Spleen (tissue), 11 donors: ENCODE data around the gene TMEM131. TPM values are rescaled to one million over a fixed set of nuclear protein-coding genes. Genes with fewer than 3 reads are reported as not detected.

ENCODE experiments used
- DNase-seq: peaks from one replicate; pipeline ENCODE4 v3.0.0-alpha.2; 2020
- H3K27ac ChIP-seq, 8 donors: fragments of 200-600 bp; sonication (generic) in 7 of 8; 1 replicate in 4 of 8; 2 replicates in 4 of 8; pipeline versions ENCODE4 v1.5.0 to v1.8.0; 2016 to 2021; ENCODE audit warnings: inconsistent platforms in 4 of 8, mild to moderate bottlenecking in 4 of 8, moderate library complexity in 1 of 8
- H3K27me3 ChIP-seq, 7 donors: fragments of 200-600 bp; sonication (generic) in 6 of 7; replicated peaks in 1 of 7; 1 replicate in 4 of 7; 2 replicates in 3 of 7; pipeline versions ENCODE4 v1.5.0 to v1.8.0; 2016 to 2021; ENCODE audit warnings: inconsistent platforms in 3 of 7, mild to moderate bottlenecking in 1 of 7
- H3K36me3 ChIP-seq, 6 donors: fragments of 200-600 bp; sonication (generic) in 5 of 6; 1 replicate in 4 of 6; 2 replicates in 2 of 6; pipeline versions ENCODE4 v1.5.0 to v1.8.0; 2016 to 2021; ENCODE audit warnings: inconsistent platforms in 2 of 6
- H3K4me1 ChIP-seq, 6 donors: fragments of 200-600 bp; sonication (generic) in 5 of 6; 1 replicate in 3 of 6; 2 replicates in 3 of 6; pipeline versions ENCODE4 v1.5.0 to v1.8.0; 2016 to 2021; ENCODE audit warnings: inconsistent platforms in 3 of 6
- H3K4me3 ChIP-seq, 8 donors: fragments of 200-600 bp; sonication (generic) in 7 of 8; 1 replicate in 4 of 8; 2 replicates in 4 of 8; pipeline versions ENCODE4 v1.5.0 to v1.8.0; 2016 to 2021; ENCODE audit warnings: inconsistent platforms in 4 of 8, mild to moderate bottlenecking in 4 of 8, moderate library complexity in 2 of 8
- H3K9me3 ChIP-seq, 8 donors: fragments of 200-600 bp; sonication (generic) in 7 of 8; 1 replicate in 4 of 8; 2 replicates in 4 of 8; pipeline versions ENCODE4 v1.5.0 to v1.8.0; 2016 to 2021; ENCODE audit warnings: inconsistent platforms in 4 of 8
- POLR2A ChIP-seq, 3 donors: fragments of 450-650 bp; IDR thresholded peaks; one replicate each; pipeline ENCODE4 v1.5.1; 2017; ENCODE audit warnings: antibody characterized with exemption in 3 of 3, mild to moderate bottlenecking in 1 of 3
- POLR2AphosphoS5 ChIP-seq, 3 donors: sonication (generic); formaldehyde crosslinking; IDR thresholded peaks; one replicate each; pipeline ENCODE4 v1.5.1; 2017; ENCODE audit warnings: antibody characterized with exemption in 3 of 3
- WGBS, 5 donors: extraction: QIAGEN DNeasy Blood & Tissue Kit in 3 of 5; methylation state at CpG; one replicate each; pipeline versions ENCODE4 v1.1.5 to v1.1.7; 2013 to 2018; 5-methylcytosine and 5-hydroxymethylcytosine counted together
- intact Hi-C: fragments of 100-400 bp; cut with DNase I; formaldehyde crosslinking; loops from one replicate; pipeline ENCODE4 v1.15.0; 2023; ENCODE audit warnings: low total_unique reads
- polyA plus RNA-seq, 3 donors: library from polyadenylated mRNA; stranded (reverse); fragments of 200-250 nt; gene quantifications; one replicate each; pipeline ENCODE4 v1.2.1, GENCODE V29; 2013
- total RNA-seq, 7 donors: library from RNA; depleted of rRNA in 3 of 7; stranded (reverse); fragments of >200 nt in 3 of 7; fragmentation: NEBNext Ultra II Directional in 4 of 7; extraction: Animal tissue kit (Norgen Biotek cat#: 25700) in 4 of 7; gene quantifications; one replicate each; pipeline versions ENCODE4 v1.1.0 to v1.2.1, GENCODE V29; 2016 to 2021
- TF ChIP-seq, protein P1 (sequence below), 11 experiments: fragments of 200-600 bp in 7 of 11; fragments of 450-650 bp in 4 of 11; sonication (generic) in 4 of 11; IDR thresholded peaks in 8 of 11; conservative IDR thresholded peaks in 3 of 11; 1 replicate in 7 of 11; 2 replicates in 4 of 11; pipeline versions ENCODE4 v1.4.0 to v1.8.0; 2016 to 2021; ENCODE audit warnings: antibody characterized with exemption in 11 of 11, inconsistent platforms in 4 of 11, mild to moderate bottlenecking in 1 of 11
- donor health status: healthy with polysubstance abuse.
- donor health status: DM: no; HTN: no; CAD: no; lungs with moderate emphysema.
- donor health status: DM: no; HTN: no; CAD: no.
- donor health status: Bipolar disorder and iron deficiency.
- donor health status: healthy.
- donor health status: DM: no; HTN: no; CAD: no.
- donor health status: DM: yes; HTN: yes; CAD: no.

TMEM131 gene
- total and polyA plus RNA-seq, 10 donors = 9.2 to 74.0 (median 61.6) TPM

DNA sequence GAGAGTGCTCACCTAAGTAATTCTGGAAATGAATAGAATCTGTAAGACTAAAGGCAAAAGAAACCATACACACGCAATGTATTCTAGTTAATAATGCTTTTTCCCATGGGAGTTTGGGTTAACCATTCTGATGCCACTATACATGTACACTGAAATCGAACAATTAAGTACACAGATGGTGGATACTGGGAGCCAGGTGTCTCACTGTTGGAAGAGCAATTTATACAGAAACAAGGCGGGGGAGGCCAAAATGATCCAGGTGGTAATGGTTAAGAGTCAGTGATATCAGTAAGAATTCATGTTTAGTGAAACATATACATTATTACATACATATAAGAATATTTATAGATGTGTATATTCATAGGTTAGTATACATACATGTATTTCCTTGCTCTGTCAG is 67.2 kb downstream of the TMEM131 start:
- TF ChIP-seq POLR2AphosphoS5 (IDR thresholded peaks at IDR 0.05) = no peak
- TF ChIP-seq, protein P1, sequence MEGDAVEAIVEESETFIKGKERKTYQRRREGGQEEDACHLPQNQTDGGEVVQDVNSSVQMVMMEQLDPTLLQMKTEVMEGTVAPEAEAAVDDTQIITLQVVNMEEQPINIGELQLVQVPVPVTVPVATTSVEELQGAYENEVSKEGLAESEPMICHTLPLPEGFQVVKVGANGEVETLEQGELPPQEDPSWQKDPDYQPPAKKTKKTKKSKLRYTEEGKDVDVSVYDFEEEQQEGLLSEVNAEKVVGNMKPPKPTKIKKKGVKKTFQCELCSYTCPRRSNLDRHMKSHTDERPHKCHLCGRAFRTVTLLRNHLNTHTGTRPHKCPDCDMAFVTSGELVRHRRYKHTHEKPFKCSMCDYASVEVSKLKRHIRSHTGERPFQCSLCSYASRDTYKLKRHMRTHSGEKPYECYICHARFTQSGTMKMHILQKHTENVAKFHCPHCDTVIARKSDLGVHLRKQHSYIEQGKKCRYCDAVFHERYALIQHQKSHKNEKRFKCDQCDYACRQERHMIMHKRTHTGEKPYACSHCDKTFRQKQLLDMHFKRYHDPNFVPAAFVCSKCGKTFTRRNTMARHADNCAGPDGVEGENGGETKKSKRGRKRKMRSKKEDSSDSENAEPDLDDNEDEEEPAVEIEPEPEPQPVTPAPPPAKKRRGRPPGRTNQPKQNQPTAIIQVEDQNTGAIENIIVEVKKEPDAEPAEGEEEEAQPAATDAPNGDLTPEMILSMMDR (IDR thresholded peaks at IDR 0.05 in 8 of 11, conservative IDR thresholded peaks at IDR 0.05 in 3 of 11) = no peak
- no peak for TF ChIP-seq POLR2A (IDR thresholded peaks at IDR 0.05)
- WGBS, 5 donors = 89 to 95% (median 93%) methylated on average over 3 of the region's 3 CpGs

DNA sequence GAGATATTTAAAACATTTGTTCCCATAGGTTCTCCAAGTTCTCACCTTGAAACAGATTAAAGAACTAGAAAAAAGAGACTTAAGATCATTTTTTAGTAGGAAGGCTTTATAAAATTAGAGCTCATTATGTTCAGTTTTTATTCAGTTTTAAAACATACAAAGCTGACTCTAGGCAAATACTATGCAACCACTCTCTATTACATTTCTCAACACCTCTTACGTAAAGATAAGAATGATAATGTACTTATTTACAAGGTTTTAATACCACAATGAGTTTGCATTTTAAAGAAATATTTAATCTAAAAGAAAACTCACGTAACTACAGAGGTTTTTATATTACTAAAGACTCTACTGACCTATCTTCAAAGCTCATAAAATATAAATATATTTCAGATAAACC is 68.8 kb downstream of the TMEM131 start:
- Histone ChIP-seq H3K4me3 (no peak overlapping the region), H3K36me3 (peaks cover 0 to 36% (median 21%) of the 10 kb centered on the region in 6 donors), H3K9me3 (no peaks in the 10 kb centered on the region), H3K27me3 (no peaks in the 10 kb centered on the region), H3K4me1 (peaks cover 15 to 54% (median 34%) of the 10 kb centered on the region in 6 donors), H3K27ac (peak overlapping the region in 2 of 8 donors; percentile 35 to 37)
- no peak for TF ChIP-seq POLR2AphosphoS5 (IDR thresholded peaks at IDR 0.05)
- intact Hi-C loops = no loop called here
- 50 to 84% (median 72%) methylated on average over 2 of the region's 2 CpGs for WGBS, 5 donors
- no peak for DNase-seq

More for the DNA sequence above, 67.2 kb downstream of the TMEM131 start:
- intact Hi-C loops = no loop called here
- Histone ChIP-seq H3K36me3 (peaks cover 0 to 24% (median 20%) of the 10 kb centered on the region in 6 donors), H3K4me3 (no peak overlapping the region), H3K27me3 (no peaks in the 10 kb centered on the region), H3K4me1 (peaks cover 15 to 70% (median 50%) of the 10 kb centered on the region in 6 donors), H3K27ac (peak overlapping the region in 1 of 8 donors; percentile 74), H3K9me3 (no peaks in the 10 kb centered on the region)
- DNase-seq = no peak

DNA sequence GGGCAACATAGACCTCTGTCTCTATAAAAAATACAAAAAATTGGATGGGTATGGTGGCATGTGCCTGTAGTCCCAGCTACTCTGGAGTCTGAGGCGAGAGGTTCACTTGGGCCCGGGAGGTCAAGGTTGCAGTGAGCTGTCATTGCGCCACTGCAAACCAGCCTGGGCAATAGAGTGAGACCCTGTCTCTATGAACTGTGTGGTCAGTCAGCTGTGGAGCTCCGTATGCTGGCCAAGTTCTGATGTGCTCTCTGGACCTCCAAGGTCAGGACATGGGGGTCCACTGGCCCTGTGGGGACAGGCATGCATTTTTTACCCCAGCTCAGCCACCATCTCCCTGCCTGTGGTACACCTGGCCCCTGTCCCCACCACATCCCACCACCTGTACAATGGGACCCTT is 71.6 kb downstream of the TMEM131 start:
- Histone ChIP-seq H3K27ac (no peak overlapping the region), H3K27me3 (no peaks in the 10 kb centered on the region), H3K4me1 (peaks cover 0 to 26% (median 7%) of the 10 kb centered on the region in 6 donors), H3K9me3 (no peaks in the 10 kb centered on the region), H3K36me3 (peaks cover 0 to 44% (median 21%) of the 10 kb centered on the region in 6 donors), H3K4me3 (no peak overlapping the region)
- TF ChIP-seq, protein P1 (IDR thresholded peaks at IDR 0.05 in 8 of 11, conservative IDR thresholded peaks at IDR 0.05 in 3 of 11) = no peak
- no peak for TF ChIP-seq POLR2A (IDR thresholded peaks at IDR 0.05)
- TF ChIP-seq POLR2AphosphoS5 (IDR thresholded peaks at IDR 0.05) = no peak
- no peak for DNase-seq
- intact Hi-C loops = no loop called here
- WGBS, 5 donors = 86 to 98% (median 97%) methylated on average over 4 of the region's 4 CpGs

DNA sequence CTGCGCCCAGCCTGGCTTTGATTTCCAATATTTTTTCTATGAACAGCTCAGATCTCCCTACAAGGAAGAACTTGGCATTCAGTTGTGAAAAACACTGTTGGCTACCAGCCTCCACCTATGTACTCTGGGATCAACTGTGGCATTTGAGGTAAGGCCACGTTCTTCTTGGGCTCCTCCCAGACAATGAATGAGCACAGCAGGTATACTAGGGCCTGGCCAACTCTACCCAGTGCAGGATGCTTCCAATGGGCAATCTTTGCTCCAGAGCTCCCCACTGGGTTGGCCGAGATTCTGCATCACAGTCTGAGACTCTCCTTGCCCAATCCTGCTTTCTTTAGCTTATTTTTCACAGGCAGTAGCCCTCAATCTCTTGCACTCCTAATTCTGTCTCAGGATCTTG is 75.9 kb downstream of the TMEM131 start:
- H3K9me3 ChIP-seq = no peaks in the 10 kb centered on the region
- no peaks in the 10 kb centered on the region for H3K27me3 ChIP-seq
- H3K27ac ChIP-seq = no peak overlapping the region
- H3K4me3 ChIP-seq = no peak overlapping the region
- H3K36me3 ChIP-seq = peaks cover 0 to 33% (median 13%) of the 10 kb centered on the region in 6 donors
- DNase-seq = no peak
- intact Hi-C loops = no loop called here
- no peak for TF ChIP-seq POLR2AphosphoS5 (IDR thresholded peaks at IDR 0.05)
- TF ChIP-seq, protein P1 (IDR thresholded peaks at IDR 0.05 in 8 of 11, conservative IDR thresholded peaks at IDR 0.05 in 3 of 11) = no peak
- TF ChIP-seq POLR2A (IDR thresholded peaks at IDR 0.05) = no peak
- peaks cover 0 to 24% (median 0%) of the 10 kb centered on the region in 6 donors for H3K4me1 ChIP-seq
- WGBS, 5 donors = 93 to 100% (median 98%) methylated on average over 3 of the region's 3 CpGs
